ENCODE results near the gene MYO7B.
"Not testable (repeated sequence)": the region's sequence is repeated elsewhere in the genome, so short reads cannot be mapped to it uniquely, and the experiment has no call there.

MYO7B gene

GRCh38 chr2:127523269-127523939 is 12.1 kb upstream of the MYO7B start:
- no peak for DNase-seq (ENCODE audit: low read depth, low spot score)

GRCh38 chr2:127524198-127524834 is 11.2 kb upstream of the MYO7B start:
- not testable (repeated sequence) for DNase-seq (ENCODE audit: low read depth, low spot score)

GRCh38 chr2:127525691-127526131 is 9.8 kb upstream of the MYO7B start:
- peak; percentile 65 for DNase-seq (ENCODE audit: low read depth, low spot score)

GRCh38 chr2:127526132-127527000 is 9.1 kb upstream of the MYO7B start, which contains the start of gene IWS1:
Gene IWS1, minus strand, starts transcription at chr2:127526489. Its CDS starts 281 bp downstream, at chr2:127526208.
- DNase-seq (ENCODE audit: low read depth, low spot score), result peak; percentile 99

- DNase-seq (ENCODE audit: low read depth, low spot score), result no peak
Measured at GRCh38 chr2:127527001-127527804, 8.3 kb upstream of the MYO7B start.

GRCh38 chr2:127528487-127528886 is 7.0 kb upstream of the MYO7B start:
- DNase-seq (ENCODE audit: low read depth, low spot score), result no peak

GRCh38 chr2:127529416-127529815 is 6.1 kb upstream of the MYO7B start:
- not testable (repeated sequence) for DNase-seq (ENCODE audit: low read depth, low spot score)

GRCh38 chr2:127530245-127531140 is 5.0 kb upstream of the MYO7B start:
- DNase-seq (ENCODE audit: low read depth, low spot score), result no peak

GRCh38 chr2:127531221-127531648 is 4.2 kb upstream of the MYO7B start:
- DNase-seq (ENCODE audit: low read depth, low spot score), result no peak

GRCh38 chr2:127532296-127532695 is 3.2 kb upstream of the MYO7B start:
- DNase-seq (ENCODE audit: low read depth, low spot score), result no peak

- DNase-seq (ENCODE audit: low read depth, low spot score), result no peak
Measured at GRCh38 chr2:127535918-127536317, 435 bp downstream of the MYO7B start.

- no peak for DNase-seq (ENCODE audit: low read depth, low spot score)
Measured at GRCh38 chr2:127536707-127537541, 1.4 kb downstream of the MYO7B start.

GRCh38 chr2:127537644-127538043 is 2.2 kb downstream of the MYO7B start:
- DNase-seq (ENCODE audit: low read depth, low spot score), result no peak

GRCh38 chr2:127541809-127542208 is 6.3 kb downstream of the MYO7B start:
- DNase-seq (ENCODE audit: low read depth, low spot score), result peak; percentile 24

- DNase-seq (ENCODE audit: low read depth, low spot score), result no peak
Measured at GRCh38 chr2:127542231-127542630, 6.7 kb downstream of the MYO7B start.

GRCh38 chr2:127543013-127543501 is 7.6 kb downstream of the MYO7B start:
- DNase-seq (ENCODE audit: low read depth, low spot score), result not testable (repeated sequence)

GRCh38 chr2:127545189-127545588 is 9.7 kb downstream of the MYO7B start:
- DNase-seq (ENCODE audit: low read depth, low spot score), result no peak

- no peak for DNase-seq (ENCODE audit: low read depth, low spot score)
Measured at GRCh38 chr2:127545796-127546195, 10.3 kb downstream of the MYO7B start.

- DNase-seq (ENCODE audit: low read depth, low spot score), result no peak
Measured at GRCh38 chr2:127546797-127547196, 11.3 kb downstream of the MYO7B start.
